WI38 (cell line): ENCODE measurements around the gene AS3MT.
"Not testable (repeated sequence)": the region's sequence is repeated elsewhere in the genome, so short reads cannot be mapped to it uniquely, and the experiment has no call there.

ENCODE experiments used
- H3K4me3 ChIP-seq: 2 replicates; pipeline ENCODE4 v1.5.1; 2011; ENCODE audit warnings: low read depth, mild to moderate bottlenecking, control low read depth, low read length
- CTCF ChIP-seq: IDR thresholded peaks from 2 replicates; pipeline ENCODE4 v1.5.1; 2012; ENCODE audit warnings: low read depth, mild to moderate bottlenecking, control low read depth, low read length

AS3MT gene, protein sequence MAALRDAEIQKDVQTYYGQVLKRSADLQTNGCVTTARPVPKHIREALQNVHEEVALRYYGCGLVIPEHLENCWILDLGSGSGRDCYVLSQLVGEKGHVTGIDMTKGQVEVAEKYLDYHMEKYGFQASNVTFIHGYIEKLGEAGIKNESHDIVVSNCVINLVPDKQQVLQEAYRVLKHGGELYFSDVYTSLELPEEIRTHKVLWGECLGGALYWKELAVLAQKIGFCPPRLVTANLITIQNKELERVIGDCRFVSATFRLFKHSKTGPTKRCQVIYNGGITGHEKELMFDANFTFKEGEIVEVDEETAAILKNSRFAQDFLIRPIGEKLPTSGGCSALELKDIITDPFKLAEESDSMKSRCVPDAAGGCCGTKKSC

DNA sequence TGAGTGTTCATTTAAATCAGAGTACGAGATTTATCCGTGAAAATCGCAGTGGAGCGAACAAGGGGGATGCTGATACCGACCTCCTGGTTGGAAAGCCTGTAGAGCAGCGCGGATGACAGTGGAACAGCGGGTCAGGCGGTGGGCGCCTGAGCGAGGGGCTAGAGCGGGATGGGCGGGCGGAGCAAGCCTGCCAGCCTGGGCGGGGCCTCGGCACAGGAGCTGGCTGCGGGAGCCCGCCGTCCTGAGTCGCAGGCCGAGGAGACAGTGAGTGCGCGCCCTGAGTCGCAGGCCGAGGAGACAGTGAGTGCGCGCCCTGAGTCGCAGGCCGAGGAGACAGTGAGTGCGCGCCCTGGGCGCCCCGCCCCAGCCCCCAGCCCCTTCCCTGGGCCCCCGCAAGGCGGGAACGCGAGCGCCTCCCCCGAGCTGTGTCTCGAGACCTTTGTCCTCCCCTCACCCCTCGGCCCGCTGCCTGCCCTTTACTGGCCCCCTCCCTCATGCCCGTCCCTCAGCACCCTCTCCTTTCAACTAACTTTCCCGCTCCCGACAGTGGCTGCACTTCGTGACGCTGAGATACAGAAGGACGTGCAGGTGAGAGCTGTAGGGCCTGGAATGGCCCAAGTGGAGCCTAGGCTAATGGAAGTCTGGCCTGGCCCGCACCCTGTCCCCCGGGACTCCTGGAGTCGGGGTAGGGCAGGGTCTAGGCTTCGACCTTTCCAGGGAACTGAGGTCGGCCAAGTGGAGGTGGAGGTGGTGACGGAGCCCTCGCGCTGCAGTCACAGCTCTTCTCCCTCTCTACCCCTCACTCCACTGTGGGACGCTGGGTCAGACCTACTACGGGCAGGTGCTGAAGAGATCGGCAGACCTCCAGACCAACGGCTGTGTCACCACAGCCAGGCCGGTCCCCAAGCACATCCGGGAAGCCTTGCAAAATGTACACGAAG is at the start of gene AS3MT:
AS3MT (plus strand) TSS at position 213 of the 941 bp plus-strand sequence; CDS start at position 336, 123 bp downstream.
- no peak for TF ChIP-seq CTCF
- peak within 1 kb of the TSS; percentile 41 for H3K4me3 ChIP-seq

DNA sequence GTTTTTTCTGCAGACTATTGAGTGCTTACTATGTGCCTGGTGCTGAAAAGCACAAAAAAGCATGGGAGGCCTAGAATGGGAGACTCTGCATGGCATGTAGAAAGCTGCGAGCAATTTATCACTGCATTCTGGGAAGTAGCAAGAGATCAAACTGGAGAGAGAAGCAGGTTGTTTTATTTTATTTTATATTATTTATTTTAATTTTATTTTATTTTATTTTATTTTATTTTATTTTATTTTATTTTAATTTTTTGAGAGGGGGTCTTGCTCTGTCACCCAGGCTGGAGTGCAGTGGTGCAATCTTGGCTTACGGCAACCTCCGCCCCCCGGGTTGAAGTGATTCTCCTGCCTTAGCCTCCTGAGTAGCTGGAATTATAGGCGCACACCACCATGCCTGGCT is 49.3 kb upstream of the AS3MT start:
- H3K4me3 ChIP-seq = not testable (repeated sequence)

- no peak overlapping the region for H3K4me3 ChIP-seq
- TF ChIP-seq CTCF = no peak
Observed at GRCh38 chr10:102822222-102822621, 47.0 kb upstream of the AS3MT start.

GRCh38 chr10:102824664-102825063 is 44.6 kb upstream of the AS3MT start:
- no peak for TF ChIP-seq CTCF
- H3K4me3 ChIP-seq = no peak overlapping the region

- H3K4me3 ChIP-seq = no peak overlapping the region
- TF ChIP-seq CTCF = no peak
Observed at GRCh38 chr10:102826148-102826796, 43.0 kb upstream of the AS3MT start.

- no peak for TF ChIP-seq CTCF
- no peak overlapping the region for H3K4me3 ChIP-seq
Observed at GRCh38 chr10:102827597-102827975, 41.7 kb upstream of the AS3MT start.

DNA sequence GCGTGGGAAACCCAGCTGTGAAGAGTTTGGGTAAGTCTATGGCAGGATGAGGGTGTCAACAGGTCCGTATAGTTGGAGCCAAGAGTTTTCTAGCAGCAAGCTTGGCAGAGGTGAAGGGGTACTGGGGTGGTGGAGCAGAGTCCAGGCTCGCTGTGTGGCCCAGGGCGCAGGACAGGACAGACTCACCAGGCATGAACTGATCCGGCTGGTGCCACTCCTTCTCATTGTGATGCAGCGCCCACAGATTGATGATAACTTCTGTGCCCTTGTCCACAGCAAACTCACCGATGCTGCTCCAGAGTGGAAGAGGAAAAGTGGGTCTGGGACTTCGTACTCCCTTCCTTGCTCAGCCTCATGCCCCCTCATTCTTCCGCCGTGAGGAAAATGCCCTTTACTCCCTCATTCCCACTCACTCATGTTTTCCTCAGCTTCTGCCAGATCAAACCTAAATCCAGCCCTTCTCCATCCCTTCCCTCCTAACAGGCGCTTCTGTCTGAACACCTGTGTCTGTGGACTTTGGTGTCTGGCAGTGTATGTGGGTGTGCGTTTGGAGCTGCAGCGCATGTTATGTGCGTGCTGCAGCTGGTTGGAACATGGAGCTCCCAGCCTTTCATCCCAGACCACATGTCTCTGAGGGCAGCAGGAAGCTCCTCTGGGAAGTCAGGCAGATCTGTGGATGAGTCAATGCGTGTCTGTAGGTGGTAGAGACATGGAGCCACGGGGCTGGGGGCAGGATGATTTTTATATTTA is 37.8 kb upstream of the AS3MT start:
- TF ChIP-seq CTCF = no peak
- H3K4me3 ChIP-seq = no peak overlapping the region
